Muscle of arm (tissue), 12 donors: ENCODE results near the gene TMEM250. TPM values are rescaled to one million over a fixed set of nuclear protein-coding genes. Genes with fewer than 3 reads are reported as not detected.
"Not testable (repeated sequence)": the region's sequence is repeated elsewhere in the genome, so short reads cannot be mapped to it uniquely, and the experiment has no call there.

ENCODE experiments used
- DNase-seq: peaks from one replicate; pipeline ENCODE4 v3.0.0-alpha.2; 2013
- polyA plus RNA-seq, 12 donors: library from polyadenylated mRNA; unstranded; fragments of 120-200 nt; gene quantifications; one replicate each; pipeline ENCODE4 v1.2.1, GENCODE V29; 2013; ENCODE audit not compliant: insufficient read length in 12 of 12

Gene TMEM250
- polyA plus RNA-seq, 12 donors: 13.9 to 27.7 (median 18.1) TPM; not detected in 1

DNA sequence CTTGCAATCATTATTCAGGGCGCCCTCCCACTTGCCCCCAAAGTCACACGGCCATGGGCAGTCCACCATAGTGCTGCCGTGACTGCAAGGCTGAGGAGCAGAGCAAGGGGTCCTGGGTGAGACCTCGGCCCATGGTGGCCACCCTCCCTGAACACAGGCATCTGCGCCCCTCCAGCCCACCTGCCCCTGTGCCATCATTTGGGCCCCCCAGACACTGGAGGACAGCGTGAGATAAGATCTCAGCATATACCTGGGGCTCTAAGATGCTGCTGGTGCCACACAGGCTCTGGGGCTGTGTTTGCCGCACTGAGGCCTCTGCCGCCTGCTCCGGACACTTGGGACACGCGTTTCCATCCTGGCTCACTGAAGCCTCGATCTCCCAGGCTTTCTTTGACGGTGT lies 3.5 kb downstream of the TMEM250 start:
- DNase-seq: no peak

DNA sequence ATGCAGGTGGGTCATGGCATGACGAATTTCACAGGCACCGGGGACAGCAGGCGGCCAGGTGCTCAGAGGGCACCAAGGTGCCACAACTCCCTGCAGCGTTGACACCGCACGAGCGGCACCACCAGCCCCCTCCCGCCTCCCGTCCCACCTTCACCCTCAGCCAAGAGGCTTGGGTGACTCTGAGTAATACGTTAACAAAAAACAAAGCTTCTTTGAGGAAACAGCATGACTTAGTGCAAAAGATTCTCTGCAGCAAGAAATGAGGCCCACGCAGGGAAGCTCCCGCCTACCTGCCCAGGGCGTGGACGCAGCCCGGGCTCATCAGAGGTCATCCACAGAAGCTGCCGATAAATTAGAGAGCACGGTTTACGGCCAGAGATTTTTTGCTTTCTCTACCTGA lies 4.1 kb downstream of the TMEM250 start:
- DNase-seq: no peak

DNA sequence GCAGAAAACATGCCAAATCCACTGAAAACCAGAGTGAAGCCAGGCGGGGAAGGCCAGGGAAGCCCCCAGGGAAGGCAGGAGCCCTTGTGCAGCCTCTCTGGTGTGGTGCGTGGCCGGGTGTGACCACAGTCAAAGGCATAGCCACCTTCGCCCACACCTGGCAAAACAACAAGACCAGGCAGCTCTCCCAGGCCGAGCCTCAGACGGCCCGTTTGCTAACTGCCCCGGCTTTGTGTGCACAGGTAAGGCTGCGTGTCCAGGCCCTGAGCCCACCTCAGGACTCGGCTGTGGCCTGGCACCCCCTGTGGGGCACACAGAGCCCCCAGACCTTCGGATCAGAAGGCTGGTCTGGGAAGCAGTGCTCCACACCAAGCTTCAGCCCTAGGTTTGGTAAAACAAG lies 6.1 kb downstream of the TMEM250 start:
- DNase-seq: no peak

DNA sequence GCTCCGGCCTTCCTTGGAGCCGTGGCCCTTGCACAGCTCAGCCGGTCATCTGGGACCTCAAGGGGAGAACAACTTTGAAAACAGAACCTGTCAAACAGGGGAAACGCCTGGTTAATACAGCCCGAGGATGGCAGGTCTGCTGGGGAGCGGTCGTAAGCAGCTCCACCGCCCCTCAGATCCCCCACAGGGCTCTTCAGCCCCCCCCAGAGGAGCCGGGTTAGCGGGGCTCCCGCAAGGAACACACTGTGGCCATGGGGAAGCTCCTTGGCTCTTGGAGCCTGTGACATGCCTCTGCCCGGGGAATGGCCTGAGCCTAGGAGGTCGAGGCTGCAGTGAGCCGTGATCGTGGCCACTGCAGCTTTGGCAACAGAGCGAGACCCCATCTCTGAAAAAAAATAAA lies 6.8 kb downstream of the TMEM250 start:
- DNase-seq: no peak

DNA sequence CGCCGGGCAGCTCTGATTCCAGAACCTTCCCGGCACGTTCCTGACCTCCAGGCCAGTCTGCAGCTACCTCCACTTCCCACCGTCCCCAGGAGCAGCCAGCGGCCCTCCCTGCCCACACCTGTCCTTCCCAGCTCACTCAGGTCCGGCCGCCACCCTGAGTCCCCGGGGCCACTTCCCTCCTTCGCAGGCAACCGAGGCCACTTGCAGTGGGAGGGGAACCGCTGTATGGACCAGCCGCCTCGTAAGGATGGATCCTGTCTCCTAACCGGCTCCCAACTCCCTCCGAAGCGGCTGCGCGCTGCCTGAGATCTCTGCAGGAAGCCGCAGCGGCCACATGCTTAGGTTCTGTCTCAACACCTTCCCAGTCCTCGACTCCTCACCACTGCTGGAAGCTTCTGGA lies 7.5 kb downstream of the TMEM250 start:
- no peak for DNase-seq

DNA sequence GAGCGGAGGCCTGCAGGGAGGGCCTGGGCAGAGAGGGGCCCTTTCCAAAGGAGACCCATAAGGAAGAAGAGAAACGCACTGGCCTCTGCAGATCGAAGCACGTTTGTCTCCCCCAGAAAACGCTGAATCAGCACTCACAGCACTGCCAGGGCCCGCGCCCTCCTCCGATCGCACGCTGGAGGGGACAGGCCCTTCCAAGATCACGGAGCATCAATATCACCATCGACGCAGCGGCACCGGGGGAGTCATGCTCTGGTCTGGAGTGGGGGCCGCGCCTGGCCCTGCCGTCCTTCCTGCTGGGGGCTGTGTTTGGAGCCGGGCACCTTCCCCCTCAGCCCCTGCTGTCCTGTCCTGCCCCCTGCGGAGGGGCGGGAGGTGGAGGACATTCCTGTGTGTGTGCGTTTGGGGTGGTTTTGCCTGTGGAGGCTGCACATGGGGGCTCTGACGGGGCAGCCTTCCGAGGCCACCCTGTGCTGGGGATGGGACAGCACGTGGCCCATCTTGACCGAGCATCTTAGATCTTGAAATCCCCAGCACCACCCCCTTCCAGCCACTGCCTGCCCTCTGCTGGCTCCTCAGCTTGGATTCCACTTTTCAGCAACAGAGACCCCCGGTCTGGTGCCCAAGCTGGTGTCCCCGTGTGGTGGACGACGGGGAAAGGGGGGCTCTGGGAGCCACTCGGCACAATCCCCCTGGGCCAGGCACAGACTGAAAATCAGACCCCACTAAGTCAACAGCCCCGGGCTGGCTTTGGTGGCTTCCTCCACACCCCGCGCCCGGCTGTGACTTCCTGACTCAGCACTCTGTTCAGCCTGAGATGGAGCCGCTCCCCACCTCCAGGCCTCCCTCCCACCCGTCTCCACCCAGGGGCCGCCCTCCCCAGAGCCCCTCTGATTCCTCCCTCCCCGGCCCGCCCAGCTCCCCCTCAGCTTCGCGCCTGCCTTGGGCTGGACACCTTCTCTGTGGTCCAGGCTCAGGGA lies 8.3 kb downstream of the TMEM250 start:
- no peak for DNase-seq

DNA sequence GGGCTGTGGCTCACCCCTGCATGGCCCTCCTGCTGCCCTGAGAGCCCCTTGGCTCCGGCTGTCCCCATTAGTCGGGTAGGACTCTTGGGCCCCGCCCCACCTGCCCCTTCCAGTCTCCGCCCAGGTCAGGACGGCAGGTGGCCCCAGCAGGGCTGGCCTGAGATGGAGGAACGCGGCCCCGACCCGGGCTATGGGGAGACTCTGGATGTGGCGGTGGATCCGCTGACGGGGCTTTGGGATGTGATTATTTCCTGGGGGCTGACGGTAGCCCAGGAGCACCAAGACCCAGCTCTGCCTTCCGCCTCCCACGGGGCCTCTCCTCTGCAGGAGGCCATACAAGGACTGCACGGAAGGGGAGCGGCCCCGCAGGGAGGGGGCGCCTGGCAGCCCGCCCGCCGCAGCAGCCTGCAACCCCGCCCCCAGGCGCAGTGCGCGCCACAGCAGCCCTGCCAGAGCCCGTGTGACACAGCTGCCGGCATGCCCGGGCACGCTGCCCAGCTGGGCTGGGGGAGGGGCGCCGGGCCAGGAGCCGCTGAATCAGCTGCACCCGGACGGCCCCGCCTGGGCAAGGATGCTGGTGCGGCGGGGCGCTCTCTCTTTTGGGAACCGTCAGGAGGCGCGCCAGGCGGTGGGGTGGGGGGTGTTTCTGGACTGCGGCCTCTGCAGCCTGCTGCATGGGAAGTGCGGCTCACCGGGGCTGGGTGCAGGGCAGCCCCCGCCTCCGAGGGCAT lies 9.2 kb downstream of the TMEM250 start:
- DNase-seq: peak; percentile 73

DNA sequence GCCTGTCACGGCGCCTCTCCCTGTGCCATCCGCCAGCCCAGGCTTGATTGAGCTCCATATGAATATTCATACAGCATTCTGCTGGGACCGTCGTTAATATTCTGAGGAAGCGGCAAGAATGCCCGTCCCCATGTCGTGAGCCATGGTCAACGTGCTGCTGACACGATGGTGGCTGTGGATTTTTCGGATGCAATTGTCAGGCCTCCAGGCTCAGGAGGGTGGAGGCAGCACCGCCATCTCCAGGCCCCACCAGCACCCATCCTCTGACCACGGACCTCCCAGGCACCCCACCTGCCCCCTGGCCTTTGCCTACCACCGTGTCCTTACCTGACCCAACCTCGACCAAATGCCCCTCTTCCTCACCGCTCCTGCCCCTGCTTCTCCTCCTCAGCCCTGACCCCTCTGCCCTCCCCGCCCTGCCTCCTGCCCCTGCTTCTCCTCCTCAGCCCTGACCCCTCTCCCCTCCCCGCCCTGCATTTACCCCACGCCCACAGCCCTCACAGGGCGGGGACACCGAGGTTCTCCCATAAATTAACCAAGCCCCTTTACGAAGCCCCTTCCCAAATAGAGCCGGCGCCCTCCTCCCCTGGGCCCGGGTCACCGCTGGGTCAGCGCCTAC lies 9.9 kb downstream of the TMEM250 start:
- DNase-seq: no peak

DNA sequence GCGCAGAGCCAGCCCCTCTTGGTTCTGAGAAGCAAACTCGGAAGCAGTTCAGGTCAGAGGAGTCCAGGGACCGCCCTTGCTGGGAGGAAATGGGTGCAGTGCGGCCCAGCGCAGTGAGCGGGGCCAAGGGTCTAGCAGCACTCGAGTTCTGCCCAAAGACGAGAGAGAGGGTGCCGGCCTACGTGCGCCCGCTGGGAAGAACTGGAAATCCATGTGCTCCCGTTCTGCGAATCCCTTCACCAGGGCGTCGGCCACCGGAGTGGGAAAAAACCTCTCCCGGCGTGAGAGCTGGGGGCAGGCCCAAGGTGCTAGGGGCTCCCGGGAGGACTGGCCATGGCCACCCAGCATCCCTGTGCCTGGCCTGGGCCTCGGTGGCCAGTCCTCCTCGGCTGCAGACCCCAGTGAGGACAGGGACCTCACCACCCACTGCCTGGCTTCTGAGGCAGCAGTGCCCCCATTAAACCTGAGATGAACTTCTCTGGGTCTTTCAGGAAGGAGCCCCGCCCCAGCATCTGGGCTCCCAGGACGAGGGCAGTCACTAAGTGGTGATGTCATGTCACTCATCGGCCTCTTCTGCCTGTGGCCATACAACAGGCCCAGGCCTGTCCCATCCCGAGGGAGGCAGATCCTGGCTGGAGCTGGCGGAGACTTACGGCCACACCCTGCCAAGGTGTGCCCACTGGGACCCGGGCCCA lies 10.6 kb downstream of the TMEM250 start:
- DNase-seq: no peak

DNA sequence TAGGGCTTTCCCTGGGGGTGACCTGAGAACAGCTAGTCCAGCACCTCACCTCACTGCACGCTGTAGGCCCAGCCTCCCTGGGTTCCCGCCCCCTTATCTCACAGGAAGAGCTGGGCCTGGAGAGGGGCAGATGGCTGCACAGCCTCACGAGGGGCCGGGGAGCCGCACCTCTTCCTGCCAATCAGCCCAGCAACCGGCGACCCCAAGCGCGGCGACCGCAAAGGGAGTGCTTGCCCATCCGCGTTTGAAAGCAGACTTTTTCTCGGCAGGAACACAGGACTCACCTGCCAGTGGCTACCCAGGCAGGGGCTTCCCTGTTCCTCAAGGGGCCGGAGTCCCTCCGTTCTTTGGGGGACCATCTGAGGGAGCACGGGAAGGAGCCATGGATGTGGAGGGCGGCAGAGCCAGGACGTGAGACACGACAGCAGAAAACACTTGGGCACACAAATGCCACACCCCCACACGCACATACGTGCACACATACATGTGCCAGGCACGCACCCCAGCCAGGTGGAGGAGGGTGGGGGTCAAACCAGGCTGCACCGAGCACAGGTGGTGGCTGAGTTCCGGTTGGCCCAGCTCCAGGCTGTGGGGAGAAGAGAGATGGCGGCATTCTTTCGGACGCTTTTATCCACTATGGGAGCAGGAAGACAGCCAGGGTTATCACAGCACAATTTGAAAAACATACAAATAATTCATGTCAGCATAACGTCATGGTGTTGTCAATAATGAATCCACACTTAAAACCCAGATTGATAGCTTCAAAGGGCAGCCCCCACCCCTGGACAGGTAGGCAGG lies 11.3 kb downstream of the TMEM250 start:
- DNase-seq: no peak

DNA sequence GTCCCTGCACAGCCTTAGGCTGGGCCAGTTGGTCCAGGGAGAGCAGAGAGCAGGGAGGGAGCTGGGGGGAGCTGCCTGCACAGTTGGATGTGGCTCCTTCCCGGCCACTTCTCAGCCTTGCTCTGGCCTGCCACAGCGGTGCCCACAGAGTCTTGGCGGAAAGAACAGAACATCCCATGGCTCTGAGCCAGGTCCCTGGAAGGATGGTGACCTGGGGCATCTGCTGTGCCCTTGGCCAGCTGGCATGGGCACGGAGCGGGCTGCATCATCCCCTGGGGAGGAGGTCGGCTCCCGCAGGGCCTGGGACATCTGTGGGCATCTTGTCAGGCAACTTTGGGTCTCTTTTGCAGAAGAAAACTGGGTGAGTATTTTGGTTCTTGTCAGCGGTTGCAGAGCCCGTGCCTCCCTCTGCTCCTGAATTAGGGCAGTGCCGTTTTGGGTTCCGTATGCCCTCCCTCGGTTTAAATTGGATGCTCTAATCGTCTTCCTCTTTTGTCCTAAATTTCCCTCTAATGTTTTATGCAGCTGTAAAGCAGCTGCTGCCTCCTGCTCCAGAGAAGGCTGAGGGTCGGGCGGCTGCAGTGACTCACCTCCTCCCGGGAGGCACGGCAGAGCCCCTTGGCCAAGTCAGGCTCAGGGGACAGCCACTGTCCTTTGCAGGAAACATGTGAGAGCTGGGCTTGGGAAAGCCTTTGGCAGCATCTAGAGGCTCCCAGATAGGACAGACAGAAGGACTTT lies 13.1 kb downstream of the TMEM250 start:
- no peak for DNase-seq

DNA sequence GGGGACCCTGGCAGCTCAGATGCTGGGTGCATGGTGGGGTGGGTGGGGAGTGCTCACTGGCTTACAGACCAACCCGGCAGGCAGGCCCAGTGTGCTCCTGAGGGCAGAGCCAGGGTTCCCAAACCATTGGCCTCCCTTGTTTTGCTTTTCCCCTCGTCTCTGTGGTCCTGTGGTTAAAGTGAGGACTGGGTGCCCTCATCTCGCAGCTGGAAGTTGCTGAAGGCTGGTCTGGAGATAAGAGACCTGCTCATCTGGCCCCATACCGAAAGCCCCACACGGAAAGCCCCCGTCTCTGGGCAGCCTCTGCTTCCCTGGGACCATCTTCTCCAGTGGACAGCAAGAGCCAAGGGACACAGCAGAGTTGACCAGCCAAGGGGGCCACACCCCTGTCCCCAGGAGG lies 13.8 kb downstream of the TMEM250 start:
- no peak for DNase-seq

DNA sequence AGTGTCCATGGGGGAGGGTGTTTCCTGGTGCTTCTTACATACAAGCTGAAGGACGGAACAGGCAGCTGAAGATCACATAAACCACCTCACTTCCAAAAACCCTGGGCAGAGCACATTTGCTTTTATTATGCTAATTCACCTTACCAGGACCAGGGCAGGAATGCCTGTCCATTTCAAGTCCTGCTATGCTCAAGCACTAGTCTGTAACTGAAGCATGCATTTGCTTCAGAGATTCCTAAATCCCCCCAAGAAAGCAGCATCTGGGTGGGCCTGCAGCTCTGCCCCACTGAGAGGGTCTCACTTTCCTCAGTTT lies 14.2 kb downstream of the TMEM250 start:
- DNase-seq: no peak

DNA sequence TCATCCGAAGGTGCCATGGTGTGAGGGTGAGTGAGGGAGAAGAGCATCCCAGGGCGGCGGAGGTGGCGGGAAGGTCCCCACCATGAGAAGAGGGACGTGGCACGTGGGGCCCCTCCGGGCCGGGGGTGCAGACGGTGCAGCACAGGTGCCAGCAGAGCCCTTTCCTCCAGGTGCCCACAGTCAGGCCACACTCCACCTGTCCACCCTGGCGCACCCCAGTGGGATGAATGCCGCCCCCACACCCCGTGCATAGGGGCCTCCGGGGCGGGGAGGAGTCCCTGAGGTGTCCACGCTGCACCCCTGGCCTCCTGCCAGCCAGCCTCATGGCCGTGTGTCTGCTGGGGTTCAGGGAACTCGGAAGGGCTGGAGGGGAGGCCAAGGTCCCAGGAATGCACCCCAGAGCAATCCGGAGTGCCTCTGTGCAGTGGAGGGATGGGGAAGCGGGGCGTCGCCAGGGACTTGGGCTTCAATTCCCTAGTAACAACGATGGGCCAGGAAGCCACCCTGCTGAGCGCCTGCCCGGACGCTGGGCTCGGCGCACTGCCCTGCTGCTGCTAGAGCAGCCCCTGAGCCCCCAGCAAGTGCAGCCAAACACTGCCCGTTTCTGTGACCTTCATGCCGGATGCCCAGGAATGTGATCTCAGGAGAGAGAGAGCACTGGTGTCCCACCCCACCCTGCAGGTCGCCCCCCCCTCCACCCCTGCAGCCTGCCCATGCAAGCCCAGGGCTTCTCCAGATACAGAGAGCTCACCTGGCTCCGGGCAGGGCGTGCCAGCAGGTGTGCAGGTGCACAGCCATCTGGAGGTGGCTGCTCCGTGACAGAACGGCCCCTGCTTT lies 14.8 kb downstream of the TMEM250 start:
- no peak for DNase-seq

DNA sequence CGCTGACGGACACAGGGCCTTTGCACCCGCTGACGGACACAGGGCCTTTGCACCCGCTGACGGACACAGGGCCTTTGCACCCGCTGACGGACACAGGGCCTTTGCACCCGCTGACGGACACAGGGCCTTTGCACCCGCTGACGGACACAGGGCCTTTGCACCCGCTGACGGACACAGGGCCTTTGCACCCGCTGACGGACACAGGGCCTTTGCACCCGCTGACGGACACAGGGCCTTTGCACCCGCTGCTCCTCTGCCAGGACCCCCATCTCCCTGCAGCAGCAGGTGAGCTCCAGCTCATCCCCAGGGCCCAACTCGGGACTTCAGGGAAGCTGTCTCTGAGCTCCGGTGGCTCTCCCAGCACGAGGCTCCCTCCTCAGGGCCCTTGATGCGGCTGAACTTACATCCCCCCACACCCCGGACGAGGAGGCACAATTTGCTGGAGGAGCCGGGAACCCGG lies 17.0 kb downstream of the TMEM250 start:
- DNase-seq: not testable (repeated sequence)

DNA sequence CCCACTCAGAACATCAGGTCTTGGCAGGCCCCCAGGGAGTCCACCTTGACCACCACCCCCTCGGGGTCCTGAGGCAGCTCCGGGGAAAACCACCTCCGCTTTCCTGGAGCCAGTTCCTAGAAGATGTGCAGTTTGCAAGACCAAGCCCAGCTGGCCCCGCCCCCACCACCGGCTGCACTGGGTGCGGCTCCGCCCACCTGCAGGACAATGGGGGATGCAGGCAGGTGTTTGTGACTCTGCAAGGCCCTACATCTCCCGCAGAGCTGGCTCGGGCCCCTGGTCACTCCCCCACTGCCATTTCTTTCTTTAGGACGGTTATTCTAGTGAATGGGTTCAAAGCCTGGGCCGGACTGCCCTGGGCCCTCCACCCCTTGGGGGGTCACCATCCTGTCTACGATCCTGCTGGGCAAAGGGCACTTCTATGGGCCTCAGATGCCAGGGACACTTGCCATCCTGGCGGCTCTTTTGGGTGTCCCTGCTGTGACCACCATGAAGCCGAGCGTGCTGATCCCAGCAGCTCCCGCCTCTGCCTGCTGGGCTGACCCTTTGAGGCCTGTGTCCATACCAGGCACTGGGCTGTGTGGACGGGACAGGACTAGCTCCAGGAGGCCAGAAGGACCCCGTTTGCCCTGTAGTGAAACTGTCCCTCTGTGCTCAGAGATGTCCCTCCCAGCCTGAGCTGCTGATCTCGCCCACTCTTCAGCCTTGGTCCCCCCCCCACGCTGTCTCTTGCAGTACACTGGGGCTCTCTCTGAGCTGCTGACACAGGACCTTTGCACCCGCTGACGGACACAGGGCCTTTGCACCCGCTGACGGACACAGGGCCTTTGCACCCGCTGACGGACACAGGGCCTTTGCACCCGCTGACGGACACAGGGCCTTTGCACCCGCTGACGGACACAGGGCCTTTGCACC lies 17.7 kb downstream of the TMEM250 start:
- DNase-seq: no peak

DNA sequence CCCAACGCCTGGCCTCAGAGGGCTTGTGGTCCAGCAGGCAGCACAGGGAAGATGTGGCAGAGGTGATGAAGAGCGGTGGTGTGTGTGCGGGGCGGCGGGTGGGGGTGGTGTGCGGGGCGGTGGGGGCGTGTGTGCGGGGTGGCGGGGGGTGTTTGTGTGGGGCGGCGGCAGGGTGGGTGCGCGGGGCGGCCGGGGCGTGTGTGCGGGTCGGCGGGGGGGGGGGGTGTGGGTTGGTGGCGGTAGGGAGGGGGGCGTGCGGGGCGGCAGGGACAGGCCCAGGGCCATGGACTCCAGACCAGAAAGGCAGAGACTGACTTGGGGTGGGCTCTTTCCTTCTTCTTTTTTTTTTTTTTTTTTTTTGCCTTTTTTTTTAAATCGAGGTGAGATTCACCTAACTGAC lies 19.1 kb downstream of the TMEM250 start:
- no peak for DNase-seq

DNA sequence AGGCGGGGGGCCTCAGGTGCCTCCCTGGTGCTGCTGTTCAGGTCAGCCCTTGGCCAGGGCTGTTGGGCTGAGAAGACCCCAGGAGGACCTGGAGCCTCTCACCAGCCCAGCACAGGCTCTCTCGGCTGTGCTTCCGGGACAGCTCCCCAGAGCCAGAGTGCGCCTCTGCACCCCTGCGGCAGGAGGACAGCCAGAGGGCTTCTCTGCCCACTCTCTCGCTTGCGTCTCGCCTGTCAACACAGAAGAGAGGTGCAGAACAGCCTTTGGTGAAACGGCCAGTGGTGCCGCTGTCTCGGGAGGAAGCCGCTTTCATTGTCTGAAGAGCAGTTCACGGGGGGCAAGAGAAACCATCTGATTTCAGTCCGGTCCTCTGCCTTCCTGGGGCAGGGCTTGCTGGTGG lies 19.8 kb downstream of the TMEM250 start:
- no peak for DNase-seq
